ENCODE measurements around the gene CPEB3. TPM values are rescaled to one million over a fixed set of nuclear protein-coding genes. Genes with fewer than 3 reads are reported as not detected.

CPEB3 gene
- total RNA-seq, 1 experiment from 2014 or later = 2.8 TPM

- Mint-ChIP-seq H3K36me3 (ENCODE audit: insufficient read depth, unreplicated experiment) (no peaks in the 10 kb centered on the region), H3K9me3 (ENCODE audit: unreplicated experiment) (no peaks in the 10 kb centered on the region), H3K4me3 (ENCODE audit: unreplicated experiment) (no peak overlapping the region), H3K27me3 (ENCODE audit: insufficient read depth, unreplicated experiment) (no peaks in the 10 kb centered on the region), H3K27ac (ENCODE audit: low read depth, unreplicated experiment) (no peak overlapping the region), H3K4me1 (ENCODE audit: insufficient read depth, unreplicated experiment) (peaks cover 11% of the 10 kb centered on the region)
- BruUV-seq (replicated peaks) = no TSS peak
- ChIA-PET POLR2A (interaction anchor here (1.8 to 6.5 kb wide), 3 partner anchors 14 to 82 kb away, joined by 5 to 62 read pairs (median 47); partner anchors contain the start of genes CPEB3 and MARCHF5), CTCF (interaction anchor here (0.6 to 0.7 kb wide), 2 partner anchors 77 to 123 kb away, joined by 3 read pairs; no protein-coding TSS in a partner anchor)
- no peak for DNase-seq (ENCODE audit: unreplicated experiment)
- intact Hi-C loops (cut with micrococcal nuclease) = no loop called here
- TF ChIP-seq CTCF (IDR thresholded peaks at IDR 0.05; ENCODE audit: unreplicated experiment) = no peak
Observed at GRCh38 chr10:92208736-92209135, 82.1 kb downstream of the CPEB3 start.

GRCh38 chr10:92208157-92208720 is 82.6 kb downstream of the CPEB3 start:
- Mint-ChIP-seq H3K27me3 (ENCODE audit: insufficient read depth, unreplicated experiment) (no peaks in the 10 kb centered on the region), H3K9me3 (ENCODE audit: unreplicated experiment) (no peaks in the 10 kb centered on the region), H3K4me3 (ENCODE audit: unreplicated experiment) (no peak overlapping the region), H3K4me1 (ENCODE audit: insufficient read depth, unreplicated experiment) (peaks cover 11% of the 10 kb centered on the region), H3K36me3 (ENCODE audit: insufficient read depth, unreplicated experiment) (no peaks in the 10 kb centered on the region), H3K27ac (ENCODE audit: low read depth, unreplicated experiment) (no peak overlapping the region)
- POLR2A ChIA-PET = interaction anchor here (1.8 to 6.5 kb wide), 3 partner anchors 15 to 83 kb away, joined by 5 to 62 read pairs (median 47); partner anchors contain the start of genes CPEB3 and MARCHF5
- no peak for TF ChIP-seq CTCF (IDR thresholded peaks at IDR 0.05; ENCODE audit: unreplicated experiment)
- DNase-seq (ENCODE audit: unreplicated experiment) = no peak
- no TSS peak for BruUV-seq (replicated peaks)
- CTCF ChIA-PET = interaction anchor here (0.6 to 1.3 kb wide), 3 partner anchors 17 to 123 kb away, joined by 3 to 5 read pairs (median 3); partner anchors contain the start of genes CPEB3 and MARCHF5
- intact Hi-C loops (cut with micrococcal nuclease) = no loop called here

- TF ChIP-seq CTCF (IDR thresholded peaks at IDR 0.05; ENCODE audit: unreplicated experiment) = no peak
- no peak overlapping the region for H3K4me3 Mint-ChIP-seq (ENCODE audit: unreplicated experiment)
- POLR2A ChIA-PET = interaction anchor here (0.8 to 1.2 kb wide), 2 partner anchors 15 to 82 kb away, joined by 3 to 4 read pairs; no protein-coding TSS in a partner anchor
- CTCF ChIA-PET = interaction anchor here (1.3 kb wide), 1 partner anchor 84 kb away, joined by 5 read pairs; the partner anchor contains the start of genes CPEB3 and MARCHF5
- H3K4me1 Mint-ChIP-seq (ENCODE audit: insufficient read depth, unreplicated experiment) = peaks cover 5% of the 10 kb centered on the region
- intact Hi-C loops (cut with micrococcal nuclease) = no loop called here
- no peak overlapping the region for H3K27ac Mint-ChIP-seq (ENCODE audit: low read depth, unreplicated experiment)
- no peaks in the 10 kb centered on the region for H3K36me3 Mint-ChIP-seq (ENCODE audit: insufficient read depth, unreplicated experiment)
- no peaks in the 10 kb centered on the region for H3K9me3 Mint-ChIP-seq (ENCODE audit: unreplicated experiment)
- no TSS peak for BruUV-seq (replicated peaks)
- no peaks in the 10 kb centered on the region for H3K27me3 Mint-ChIP-seq (ENCODE audit: insufficient read depth, unreplicated experiment)
- DNase-seq (ENCODE audit: unreplicated experiment) = no peak
Observed at GRCh38 chr10:92207061-92207460, 83.8 kb downstream of the CPEB3 start.

- peaks cover 4% of the 10 kb centered on the region for H3K4me1 Mint-ChIP-seq (ENCODE audit: insufficient read depth, unreplicated experiment)
- intact Hi-C loops (cut with micrococcal nuclease) = no loop called here
- no TSS peak for BruUV-seq (replicated peaks)
- H3K27ac Mint-ChIP-seq (ENCODE audit: low read depth, unreplicated experiment) = peak overlapping the region; percentile 20
- CTCF ChIA-PET = interaction anchor here (0.7 kb wide), 1 partner anchor 84 kb away, joined by 3 read pairs; no protein-coding TSS in a partner anchor
- DNase-seq (ENCODE audit: unreplicated experiment) = no peak
- no peaks in the 10 kb centered on the region for H3K9me3 Mint-ChIP-seq (ENCODE audit: unreplicated experiment)
- POLR2A ChIA-PET = interaction anchor here (0.6 to 1.5 kb wide), 8 partner anchors 7 to 249 kb away, joined by 3 to 4 read pairs (median 3); no protein-coding TSS in a partner anchor
- no peaks in the 10 kb centered on the region for H3K27me3 Mint-ChIP-seq (ENCODE audit: insufficient read depth, unreplicated experiment)
- TF ChIP-seq CTCF (IDR thresholded peaks at IDR 0.05; ENCODE audit: unreplicated experiment) = no peak
- H3K36me3 Mint-ChIP-seq (ENCODE audit: insufficient read depth, unreplicated experiment) = no peaks in the 10 kb centered on the region
- no peak overlapping the region for H3K4me3 Mint-ChIP-seq (ENCODE audit: unreplicated experiment)
Observed at GRCh38 chr10:92203919-92204623, 86.8 kb downstream of the CPEB3 start.
